NCI-H1092 (cell line): ENCODE measurements around the gene SLIT3.
"Not testable (repeated sequence)": the region's sequence is repeated elsewhere in the genome, so short reads cannot be mapped to it uniquely, and the experiment has no call there.

ENCODE experiments used
- DNase-seq: peaks from one replicate; lab custom pipeline; 2025; lab: John Stamatoyannopoulos, UW

Gene SLIT3

GRCh38 chr5:168638846-168639245, 662.1 kb downstream of the SLIT3 start:
- DNase-seq, result not testable (repeated sequence)

- no peak for DNase-seq
Measured at GRCh38 chr5:168637793-168638192, 663.1 kb downstream of the SLIT3 start.

GRCh38 chr5:168637281-168637680, 663.7 kb downstream of the SLIT3 start:
- DNase-seq, result no peak

GRCh38 chr5:168630958-168631357, 670.0 kb downstream of the SLIT3 start:
- DNase-seq, result not testable (repeated sequence)

GRCh38 chr5:168624850-168625364, 676.0 kb downstream of the SLIT3 start:
- no peak for DNase-seq

GRCh38 chr5:168620807-168621206, 680.1 kb downstream of the SLIT3 start:
- DNase-seq, result no peak

- DNase-seq, result no peak
Measured at GRCh38 chr5:168614661-168615060, 686.3 kb downstream of the SLIT3 start.

- no peak for DNase-seq
Measured at GRCh38 chr5:168613996-168614395, 686.9 kb downstream of the SLIT3 start.

- DNase-seq, result no peak
Measured at GRCh38 chr5:168613396-168613795, 687.5 kb downstream of the SLIT3 start.

GRCh38 chr5:168612996-168613395, 687.9 kb downstream of the SLIT3 start:
- no peak for DNase-seq

- no peak for DNase-seq
Measured at GRCh38 chr5:168612123-168612522, 688.8 kb downstream of the SLIT3 start.
